IMR-90 (cell line): ENCODE measurements around the gene CLTA. TPM values are rescaled to one million over a fixed set of nuclear protein-coding genes. Genes with fewer than 3 reads are reported as not detected.

Experiments used
- ATAC-seq: fragments of 200-7000 bp; cut with Tn5 transposase; 2 replicates; pipeline ENCODE4 v1.9.1; 2020; ENCODE audit warnings: low read depth, mild to moderate bottlenecking, moderate library complexity
- BruUV-seq: library from RNA; stranded (reverse); fragments of 400-500 nt; replicated peaks from 2 replicates; lab custom pipeline; 2021; lab: Mats Ljungman, UMichigan
- CTCF ChIA-PET: fragments of 300-600 bp; formaldehyde crosslinking; extraction: SDS; loops from one replicate; lab custom pipeline; 2021; ENCODE audit warnings: antibody characterized with exemption; lab: Yijun Ruan, JAX
- POLR2A ChIA-PET: fragments of 300-600 bp; sonication (Branson Sonifier 250); formaldehyde crosslinking; loops from one replicate; lab custom pipeline; 2022; ENCODE audit warnings: antibody characterized with exemption; ENCODE audit not compliant: unreplicated experiment; lab: Charles Lee
- DNase-seq: peaks from one replicate; pipeline ENCODE4 v3.0.0; 2013
- H2AFZ ChIP-seq: replicated peaks from 2 replicates; pipeline ENCODE3; 2013; ENCODE audit warnings: low read length, mild to moderate bottlenecking; ENCODE audit not compliant: poor library complexity
- H2AK5ac ChIP-seq: 2 replicates; pipeline ENCODE4 v1.6.1; 2013; ENCODE audit warnings: low read depth, low read length, inconsistent platforms
- H2AK9ac ChIP-seq: replicated peaks from 2 replicates; pipeline ENCODE3; 2013; ENCODE audit warnings: mild to moderate bottlenecking, low read depth, low read length, moderate library complexity; ENCODE audit not compliant: poor library complexity
- H2BK120ac ChIP-seq: 2 replicates; pipeline ENCODE4 v1.6.1; 2013; ENCODE audit warnings: low read depth, low read length, inconsistent platforms
- H2BK15ac ChIP-seq: 3 replicates; pipeline ENCODE4 v1.6.1; 2013; ENCODE audit warnings: low read depth, low read length, inconsistent platforms
- H2BK20ac ChIP-seq: 2 replicates; pipeline ENCODE4 v1.6.1; 2013; ENCODE audit warnings: low read depth, mild to moderate bottlenecking, inconsistent platforms, low read length, moderate library complexity
- H2BK5ac ChIP-seq: 2 replicates; pipeline ENCODE4 v1.6.1; 2013; ENCODE audit warnings: mild to moderate bottlenecking, low read depth, low read length, inconsistent platforms; ENCODE audit not compliant: poor library complexity, severe bottlenecking
- H3K14ac ChIP-seq: replicated peaks from 2 replicates; pipeline ENCODE4 v1.6.1; 2013; ENCODE audit warnings: low read depth, low read length, inconsistent platforms
- H3K18ac ChIP-seq: 2 replicates; pipeline ENCODE4 v1.6.1; 2013; ENCODE audit warnings: low read depth, low read length, control low read depth
- H3K23ac ChIP-seq: 2 replicates; pipeline ENCODE4 v1.6.1; 2013; ENCODE audit warnings: low read depth, low read length, inconsistent platforms
- H3K27ac ChIP-seq: 2 replicates; pipeline ENCODE4 v1.5.1; 2013; ENCODE audit warnings: mild to moderate bottlenecking, control low read depth, low read length; ENCODE audit not compliant: insufficient read depth
- H3K27me3 ChIP-seq: 2 replicates; pipeline ENCODE4 v1.6.1; 2013; ENCODE audit warnings: low read length; ENCODE audit not compliant: control insufficient read depth, insufficient read depth
- H3K36me3 ChIP-seq: 2 replicates; pipeline ENCODE4 v1.6.1; 2013; ENCODE audit warnings: low read length, mixed read lengths; ENCODE audit not compliant: control insufficient read depth, insufficient read depth
- H3K4ac ChIP-seq: 2 replicates; pipeline ENCODE4 v1.6.1; 2013; ENCODE audit warnings: low read depth, low read length, inconsistent platforms
- H3K4me1 ChIP-seq: 2 replicates; pipeline ENCODE4 v1.6.1; 2013; ENCODE audit warnings: low read length, mixed read lengths; ENCODE audit not compliant: control insufficient read depth, insufficient read depth
- H3K4me2 ChIP-seq: 2 replicates; pipeline ENCODE4 v1.6.1; 2013; ENCODE audit warnings: low read depth, mild to moderate bottlenecking, control low read depth, low read length, moderate library complexity
- H3K4me3 ChIP-seq: 2 replicates; pipeline ENCODE4 v1.5.1; 2013; ENCODE audit warnings: low read depth, mild to moderate bottlenecking, control low read depth, low read length, moderate library complexity; ENCODE audit not compliant: insufficient read depth
- H3K56ac ChIP-seq: 2 replicates; pipeline ENCODE4 v1.6.1; 2013; ENCODE audit warnings: low read length, inconsistent platforms; ENCODE audit not compliant: insufficient read depth; ENCODE audit errors: extremely low read depth
- H3K79me1 ChIP-seq, 2 experiments: 2 replicates each; pipeline ENCODE4 v1.6.1; 2013; ENCODE audit warnings: low read length in 2 of 2, inconsistent platforms in 1 of 2, low read depth in 1 of 2
- H3K9ac ChIP-seq: 2 replicates; pipeline ENCODE4 v1.6.1; 2013; ENCODE audit warnings: low read depth, low read length, control low read depth
- H3K9me1 ChIP-seq: 2 replicates; pipeline ENCODE4 v1.6.1; 2013; ENCODE audit warnings: low read length, inconsistent platforms; ENCODE audit not compliant: insufficient read depth
- H3K9me3 ChIP-seq: 2 replicates; pipeline ENCODE4 v1.6.1; 2013; ENCODE audit warnings: low read length; ENCODE audit not compliant: control insufficient read depth, insufficient read depth
- H4K20me1 ChIP-seq: 2 replicates; pipeline ENCODE4 v1.6.1; 2013; ENCODE audit warnings: low read length, inconsistent platforms; ENCODE audit not compliant: insufficient read depth
- H4K5ac ChIP-seq: 2 replicates; pipeline ENCODE4 v1.6.1; 2013; ENCODE audit warnings: mild to moderate bottlenecking, low read depth, low read length, control low read depth
- H4K8ac ChIP-seq, 2 experiments: 2 replicates each; pipeline ENCODE4 v1.6.1; 2013; ENCODE audit warnings: low read depth in 2 of 2, low read length in 2 of 2, control low read depth in 1 of 2, inconsistent platforms in 1 of 2
- H4K91ac ChIP-seq: 2 replicates; pipeline ENCODE4 v1.6.1; 2013; ENCODE audit warnings: low read depth, low read length, inconsistent platforms; ENCODE audit not compliant: insufficient read depth
- BHLHE40 ChIP-seq: fragments of 150-350 bp; IDR thresholded peaks from 2 replicates; pipeline ENCODE4 v1.6.1; 2016; ENCODE audit warnings: mild to moderate bottlenecking, low read depth, low read length
- CEBPB ChIP-seq: IDR thresholded peaks from 2 replicates; pipeline ENCODE4 v1.6.1; 2012; ENCODE audit warnings: low read depth, low read length, improper control_type of control experiment
- CHD1 ChIP-seq: IDR thresholded peaks from 2 replicates; pipeline ENCODE4 v1.6.1; 2012; ENCODE audit warnings: low read depth, low read length, improper control_type of control experiment
- FOS ChIP-seq: fragments of 150-350 bp; IDR thresholded peaks from 2 replicates; pipeline ENCODE4 v1.6.1; 2016; ENCODE audit warnings: low read depth, low read length
- MAZ ChIP-seq: IDR thresholded peaks from 2 replicates; pipeline ENCODE4 v1.6.1; 2012; ENCODE audit warnings: low read depth, mild to moderate bottlenecking, low read length, improper control_type of control experiment, moderate library complexity, borderline replicate concordance
- MXI1 ChIP-seq: IDR thresholded peaks from 2 replicates; pipeline ENCODE4 v1.6.1; 2012; ENCODE audit warnings: low read depth, mild to moderate bottlenecking, low read length, moderate library complexity, borderline replicate concordance
- NFE2L2 ChIP-seq: fragments of 150-350 bp; IDR thresholded peaks from 2 replicates; pipeline ENCODE4 v1.6.1; 2016; ENCODE audit warnings: low read depth, mild to moderate bottlenecking, low read length
- POLR2A ChIP-seq: IDR thresholded peaks from 2 replicates; pipeline ENCODE4 v1.6.1; 2012; ENCODE audit warnings: mild to moderate bottlenecking, low read depth, low read length
- RAD21 ChIP-seq: IDR thresholded peaks from 2 replicates; pipeline ENCODE4 v1.6.1; 2012; ENCODE audit warnings: low read length, improper control_type of control experiment
- RCOR1 ChIP-seq: IDR thresholded peaks from 2 replicates; pipeline ENCODE4 v1.6.1; 2012; ENCODE audit warnings: mild to moderate bottlenecking, low read length, improper control_type of control experiment; ENCODE audit not compliant: insufficient replicate concordance
- RFX5 ChIP-seq: IDR thresholded peaks from 2 replicates; pipeline ENCODE4 v1.8.0; 2012; ENCODE audit warnings: low read depth, mild to moderate bottlenecking, low read length, moderate library complexity
- SMC3 ChIP-seq: fragments of 150-350 bp; IDR thresholded peaks from 2 replicates; pipeline ENCODE4 v1.6.1; 2016; ENCODE audit warnings: low read depth, mild to moderate bottlenecking, antibody characterized with exemption, low read length, moderate library complexity
- WGBS, 2 experiments: methylation state at CpG; one replicate each; pipeline versions ENCODE4 v1.1.5 to v1.1.7; 2013; ENCODE audit warnings: missing lambda C conversion rate in 2 of 2; ENCODE audit not compliant: insufficient read length in 1 of 2; ENCODE audit errors: extremely low coverage in 2 of 2; 5-methylcytosine and 5-hydroxymethylcytosine counted together
- dilution Hi-C: fragments of 300-500 bp; cut with HindIII; formaldehyde crosslinking; loops from one replicate; pipeline ENCODE4 v1.14.3; 2018; ENCODE audit warnings: low sequenced_read_pairs; ENCODE audit not compliant: unreplicated experiment
- in situ Hi-C: fragments of 300-500 bp; cut with MboI; formaldehyde crosslinking; loops from 3 replicates; pipeline ENCODE4 v1.14.3; 2019; ENCODE audit warnings: low sequenced_read_pairs, inconsistent platforms, mixed read lengths
- intact Hi-C: fragments of 100-400 bp; cut with micrococcal nuclease; formaldehyde crosslinking; loops from 2 replicates; pipeline ENCODE4 v1.10.0; 2022
- polyA plus RNA-seq, 3 experiments: library from polyadenylated mRNA; depleted of rRNA; stranded (reverse); fragments of >200 nt; gene quantifications; 2 replicates each; pipeline ENCODE4 v1.2.3, GENCODE V29; 2012; ENCODE audit warnings: low replicate concordance in 1 of 3
- total RNA-seq: library from RNA; depleted of rRNA; stranded (reverse); fragments of >200 nt; gene quantifications from 2 replicates; pipeline ENCODE4 v1.2.3, GENCODE V29; 2012
- TF ChIP-seq, protein P1 (sequence below): fragments of 150-350 bp; IDR thresholded peaks from 2 replicates; pipeline ENCODE4 v1.6.1; 2017; ENCODE audit warnings: mild to moderate bottlenecking, antibody characterized with exemption, low read length, low read depth
- TF ChIP-seq, protein P2 (sequence below): fragments of 150-350 bp; IDR thresholded peaks from 2 replicates; pipeline ENCODE4 v1.6.1; 2016; ENCODE audit warnings: low read depth, mild to moderate bottlenecking, low read length, moderate library complexity, borderline replicate concordance

The CLTA gene
- total and polyA plus RNA-seq, 2 of the 4 experiments (the other 2 are of a cell fraction) = 133 to 246 TPM

DNA sequence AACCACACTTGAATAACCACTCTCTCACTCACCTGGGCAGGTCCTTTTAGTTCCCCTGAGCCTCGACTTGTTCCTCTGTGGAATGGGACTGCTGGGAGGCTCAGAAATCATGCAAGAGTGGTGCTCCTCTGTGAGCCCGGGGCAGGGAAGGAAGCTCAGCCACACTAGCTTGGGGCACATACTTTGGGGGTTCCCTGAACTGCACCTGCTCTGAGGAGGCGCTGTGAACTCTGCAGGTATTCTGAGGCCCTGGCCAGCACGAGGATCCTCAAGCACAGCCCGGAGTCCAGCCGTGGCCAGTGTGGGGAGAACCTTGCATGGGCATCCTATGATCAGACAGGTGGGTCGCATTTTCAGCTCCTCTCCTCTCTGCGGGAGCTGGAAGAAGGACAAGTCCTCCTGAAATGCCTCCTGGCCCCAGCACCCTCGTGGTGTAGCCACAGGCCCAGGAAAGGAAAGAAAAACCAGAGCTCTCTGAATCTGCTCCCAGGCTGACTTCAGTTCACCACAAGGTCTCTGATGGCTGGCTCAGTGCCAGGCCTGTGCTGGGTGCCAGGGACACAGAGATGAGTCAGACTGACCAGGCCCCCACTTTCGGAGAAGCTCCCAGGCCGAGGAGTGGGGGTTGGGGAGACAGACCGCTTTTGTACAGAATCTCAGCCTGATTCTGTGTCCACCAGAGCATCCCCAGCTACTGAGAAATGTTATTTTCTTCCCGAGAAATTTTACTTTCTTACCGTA is 42.2 kb upstream of the CLTA start:
- peak; percentile 97 for DNase-seq
- H3K18ac ChIP-seq = no peak overlapping the region
- peak overlapping the region; percentile 4; the same call in 1 of the 2 replicates for H3K9ac ChIP-seq
- TF ChIP-seq, protein P1, sequence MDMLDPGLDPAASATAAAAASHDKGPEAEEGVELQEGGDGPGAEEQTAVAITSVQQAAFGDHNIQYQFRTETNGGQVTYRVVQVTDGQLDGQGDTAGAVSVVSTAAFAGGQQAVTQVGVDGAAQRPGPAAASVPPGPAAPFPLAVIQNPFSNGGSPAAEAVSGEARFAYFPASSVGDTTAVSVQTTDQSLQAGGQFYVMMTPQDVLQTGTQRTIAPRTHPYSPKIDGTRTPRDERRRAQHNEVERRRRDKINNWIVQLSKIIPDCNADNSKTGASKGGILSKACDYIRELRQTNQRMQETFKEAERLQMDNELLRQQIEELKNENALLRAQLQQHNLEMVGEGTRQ = no peak
- TF ChIP-seq NFE2L2 (no peak), SMC3 (peak; percentile 24; the same call in 1 of the 2 replicates), CHD1 (no peak), RCOR1 (no peak), POLR2A (no peak), MAZ (peak; percentile 99), RAD21 (0 out of 2 replicates have a peak, but pooled peaks have one; percentile 8), RFX5 (no peak), CEBPB (no peak), FOS (peak; percentile 89), MXI1 (peak; percentile 77; the same call in 1 of the 2 replicates), BHLHE40 (peak; percentile 55)
- TF ChIP-seq, protein P2, sequence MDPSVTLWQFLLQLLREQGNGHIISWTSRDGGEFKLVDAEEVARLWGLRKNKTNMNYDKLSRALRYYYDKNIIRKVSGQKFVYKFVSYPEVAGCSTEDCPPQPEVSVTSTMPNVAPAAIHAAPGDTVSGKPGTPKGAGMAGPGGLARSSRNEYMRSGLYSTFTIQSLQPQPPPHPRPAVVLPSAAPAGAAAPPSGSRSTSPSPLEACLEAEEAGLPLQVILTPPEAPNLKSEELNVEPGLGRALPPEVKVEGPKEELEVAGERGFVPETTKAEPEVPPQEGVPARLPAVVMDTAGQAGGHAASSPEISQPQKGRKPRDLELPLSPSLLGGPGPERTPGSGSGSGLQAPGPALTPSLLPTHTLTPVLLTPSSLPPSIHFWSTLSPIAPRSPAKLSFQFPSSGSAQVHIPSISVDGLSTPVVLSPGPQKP = no peak
- peaks cover 26% of the 10 kb centered on the region for H3K4me1 ChIP-seq
- BruUV-seq = no TSS peak
- H3K56ac ChIP-seq = peak overlapping the region; percentile 24; the same call in 1 of the 2 replicates
- peak overlapping the region; percentile 77; the same call in 1 of the 2 replicates for H4K91ac ChIP-seq
- peak overlapping the region; percentile 42 for H3K14ac ChIP-seq
- 83% methylated on average over 4 of the region's 14 CpGs; no CpG with 5 or more reads in 1 of the 2 experiments for WGBS, 2 experiments
- H2AK5ac ChIP-seq = peak overlapping the region; percentile 68
- peaks cover 25% of the 10 kb centered on the region for H4K20me1 ChIP-seq
- peak overlapping the region in 1 of 2 experiments; percentile 45; a peak in 1 of 4 replicates for H4K8ac ChIP-seq
- H3K23ac ChIP-seq = no peak overlapping the region; the same call in 1 of the 2 replicates
- in situ Hi-C loops (no loop called here), intact Hi-C loops (no loop called here), dilution Hi-C loops (no loop called here)
- CTCF ChIA-PET = interaction anchor here (0.6 to 2.2 kb wide), 4 partner anchors 17 to 150 kb away, joined by 3 to 8 read pairs (median 4); no protein-coding TSS in a partner anchor
- peaks cover 54% of the 10 kb centered on the region for H3K36me3 ChIP-seq
- no peak overlapping the region for H2BK15ac ChIP-seq
- H2BK20ac ChIP-seq = peak overlapping the region; percentile 26; the same call in 1 of the 2 replicates
- no peaks in the 10 kb centered on the region for H3K27me3 ChIP-seq
- peak overlapping the region; percentile 74 for H3K4ac ChIP-seq
- H2AK9ac ChIP-seq = no peak overlapping the region
- POLR2A ChIA-PET = interaction anchor here (0.7 to 1.0 kb wide), 2 partner anchors 9 to 16 kb away, joined by 3 to 4 read pairs; no protein-coding TSS in a partner anchor
- no peak overlapping the region for H4K5ac ChIP-seq
- H2BK5ac ChIP-seq = peak overlapping the region; percentile 87
- H3K79me1 ChIP-seq = peaks cover 11 to 75% of the 10 kb centered on the region in 2 experiments; a peak in 3 of 4 replicates
- peak overlapping the region; percentile 29 for H2AFZ ChIP-seq
- peak overlapping the region; percentile 59 for H3K4me2 ChIP-seq
- peaks cover 32% of the 10 kb centered on the region for H3K9me1 ChIP-seq
- peak; percentile 86 for ATAC-seq
- H3K27ac ChIP-seq = peak overlapping the region; percentile 71
- H2BK120ac ChIP-seq = peak overlapping the region; percentile 50
- H3K9me3 ChIP-seq = no peaks in the 10 kb centered on the region
- no peak overlapping the region for H3K4me3 ChIP-seq
